Astrocyte (in vitro differentiated cells and primary cell): ENCODE data around the gene C1R. TPM values are rescaled to one million over a fixed set of nuclear protein-coding genes. Genes with fewer than 3 reads are reported as not detected.

Experiments used
- DNase-seq: peaks from one replicate; pipeline ENCODE4 v3.0.0-alpha.2; 2010; ENCODE audit warnings: low read depth
- FAIRE-seq: peaks from 2 replicates; lab custom pipeline; 2011; peaks lifted over from hg19 to GRCh38; lab: Jason Lieb, UNC
- H2AFZ ChIP-seq: 2 replicates; pipeline ENCODE4 v1.6.0; 2012; ENCODE audit warnings: low read depth, low read length, inconsistent platforms
- H3K27ac ChIP-seq: 2 replicates; pipeline ENCODE4 v1.5.1; 2011; ENCODE audit warnings: low read depth, low read length, inconsistent platforms
- H3K27me3 ChIP-seq: 2 replicates; pipeline ENCODE4 v1.6.0; 2011; ENCODE audit warnings: low read length, inconsistent platforms; ENCODE audit not compliant: insufficient read depth
- H3K36me3 ChIP-seq: 2 replicates; pipeline ENCODE4 v1.5.1; 2011; ENCODE audit warnings: low read length, inconsistent platforms; ENCODE audit not compliant: insufficient read depth
- H3K4me1 ChIP-seq: 2 replicates; pipeline ENCODE4 v1.5.1; 2011; ENCODE audit warnings: low read length, inconsistent platforms; ENCODE audit not compliant: insufficient read depth
- H3K4me2 ChIP-seq: 2 replicates; pipeline ENCODE4 v1.6.0; 2012; ENCODE audit warnings: low read length, inconsistent platforms
- H3K4me3 ChIP-seq: 2 replicates; pipeline ENCODE4 v1.5.1; 2011; ENCODE audit warnings: low read depth, mild to moderate bottlenecking, low read length, inconsistent platforms; ENCODE audit not compliant: insufficient read depth
- H3K79me2 ChIP-seq: 2 replicates; pipeline ENCODE4 v1.6.0; 2012; ENCODE audit warnings: mild to moderate bottlenecking, low read length, inconsistent platforms; ENCODE audit not compliant: insufficient read depth
- H3K9ac ChIP-seq: 2 replicates; pipeline ENCODE4 v1.6.0; 2012; ENCODE audit warnings: mild to moderate bottlenecking, low read length, inconsistent platforms
- H3K9me3 ChIP-seq: 2 replicates; pipeline ENCODE4 v1.5.1; 2012; ENCODE audit warnings: low read depth, mild to moderate bottlenecking, low read length, inconsistent platforms; ENCODE audit not compliant: insufficient read depth
- H4K20me1 ChIP-seq: 2 replicates; pipeline ENCODE4 v1.6.0; 2012; ENCODE audit warnings: low read length, inconsistent platforms; ENCODE audit not compliant: insufficient read depth
- H3K27ac Mint-ChIP-seq: one replicate; pipeline ENCODE4 v1.8.0; 2021; ENCODE audit warnings: mild to moderate bottlenecking, mixed read lengths; ENCODE audit not compliant: unreplicated experiment
- H3K27me3 Mint-ChIP-seq: one replicate; pipeline ENCODE4 v1.8.0; 2021; ENCODE audit warnings: low read depth, mixed read lengths; ENCODE audit not compliant: unreplicated experiment
- H3K36me3 Mint-ChIP-seq: one replicate; pipeline ENCODE4 v1.8.0; 2021; ENCODE audit warnings: low read depth, mixed read lengths; ENCODE audit not compliant: unreplicated experiment
- H3K4me1 Mint-ChIP-seq: one replicate; pipeline ENCODE4 v1.8.0; 2021; ENCODE audit warnings: low read depth, mixed read lengths; ENCODE audit not compliant: unreplicated experiment
- H3K4me3 Mint-ChIP-seq: one replicate; pipeline ENCODE4 v1.8.0; 2021; ENCODE audit warnings: mild to moderate bottlenecking, moderate library complexity, mixed read lengths; ENCODE audit not compliant: unreplicated experiment
- H3K9me3 Mint-ChIP-seq: one replicate; pipeline ENCODE4 v1.8.0; 2021; ENCODE audit warnings: mild to moderate bottlenecking, mixed read lengths; ENCODE audit not compliant: unreplicated experiment
- CTCF ChIP-seq: IDR thresholded peaks from 2 replicates; pipeline ENCODE4 v1.5.1; 2011; ENCODE audit warnings: low read depth, mild to moderate bottlenecking, inconsistent platforms, low read length, moderate library complexity; ENCODE audit not compliant: insufficient read depth
- EZH2 ChIP-seq: IDR thresholded peaks from 2 replicates; pipeline ENCODE4 v1.6.1; 2012; ENCODE audit warnings: mild to moderate bottlenecking, low read length, inconsistent platforms; ENCODE audit not compliant: insufficient read depth
- total RNA-seq: library from RNA; stranded (reverse); gene quantifications from 2 replicates; pipeline ENCODE4 v1.2.1, GENCODE V29; 2021

C1R gene
- total RNA-seq, 1 donor from 2014 or later, result 0.86 TPM

- Histone ChIP-seq H4K20me1 (no peaks in the 10 kb centered on the region), H3K79me2 (no peaks in the 10 kb centered on the region), H3K4me1 (peaks cover 4% of the 10 kb centered on the region), H3K9me3 (no peaks in the 10 kb centered on the region), H3K4me2 (no peak overlapping the region), H3K27me3 (peaks cover 27% of the 10 kb centered on the region), H3K36me3 (no peaks in the 10 kb centered on the region), H3K4me3 (no peak overlapping the region), H3K9ac (no peak overlapping the region), H3K27ac (no peak overlapping the region), H2AFZ (no peak overlapping the region)
- Mint-ChIP-seq H3K27ac (no peak overlapping the region), H3K27me3 (peaks cover 28% of the 10 kb centered on the region), H3K4me3 (no peak overlapping the region), H3K9me3 (peaks cover 9% of the 10 kb centered on the region), H3K4me1 (peaks cover 8% of the 10 kb centered on the region), H3K36me3 (peaks cover 2% of the 10 kb centered on the region)
- DNase-seq, result no peak
- TF ChIP-seq CTCF (no peak), EZH2 (no peak)
- no peak for FAIRE-seq
Observed at GRCh38 chr12:7075518-7075917, 16.7 kb downstream of the C1R start.

GRCh38 chr12:7073946-7074345 is 18.3 kb downstream of the C1R start:
- H3K9me3 Mint-ChIP-seq, result peaks cover 11% of the 10 kb centered on the region
- H3K36me3 ChIP-seq, result no peaks in the 10 kb centered on the region
- no peak overlapping the region for H3K27ac ChIP-seq
- peaks cover 5% of the 10 kb centered on the region for H3K36me3 Mint-ChIP-seq
- peaks cover 40% of the 10 kb centered on the region for H3K27me3 Mint-ChIP-seq
- no peak for DNase-seq
- H4K20me1 ChIP-seq, result no peaks in the 10 kb centered on the region
- H3K4me1 Mint-ChIP-seq, result peaks cover 4% of the 10 kb centered on the region
- no peak overlapping the region for H3K9ac ChIP-seq
- TF ChIP-seq EZH2 (no peak), CTCF (no peak)
- no peak overlapping the region for H2AFZ ChIP-seq
- H3K4me1 ChIP-seq, result no peaks in the 10 kb centered on the region
- no peaks in the 10 kb centered on the region for H3K79me2 ChIP-seq
- H3K27me3 ChIP-seq, result peaks cover 27% of the 10 kb centered on the region
- H3K4me3 Mint-ChIP-seq, result no peak overlapping the region
- no peaks in the 10 kb centered on the region for H3K9me3 ChIP-seq
- no peak overlapping the region for H3K27ac Mint-ChIP-seq
- H3K4me3 ChIP-seq, result no peak overlapping the region
- H3K4me2 ChIP-seq, result no peak overlapping the region
- FAIRE-seq, result no peak

GRCh38 chr12:7072554-7072953 is 19.7 kb downstream of the C1R start:
- H3K4me2 ChIP-seq, result no peak overlapping the region
- H3K79me2 ChIP-seq, result no peaks in the 10 kb centered on the region
- no peak overlapping the region for H3K4me3 ChIP-seq
- H3K27ac ChIP-seq, result no peak overlapping the region
- H3K27ac Mint-ChIP-seq, result no peak overlapping the region
- H3K9me3 Mint-ChIP-seq, result peaks cover 11% of the 10 kb centered on the region
- H3K27me3 ChIP-seq, result peaks cover 27% of the 10 kb centered on the region
- H3K4me1 Mint-ChIP-seq, result peaks cover 11% of the 10 kb centered on the region
- TF ChIP-seq CTCF (no peak), EZH2 (no peak)
- no peaks in the 10 kb centered on the region for H3K36me3 ChIP-seq
- DNase-seq (no peak), FAIRE-seq (no peak)
- H2AFZ ChIP-seq, result no peak overlapping the region
- no peak overlapping the region for H3K4me3 Mint-ChIP-seq
- peaks cover 5% of the 10 kb centered on the region for H3K36me3 Mint-ChIP-seq
- no peak overlapping the region for H3K9ac ChIP-seq
- H3K9me3 ChIP-seq, result no peaks in the 10 kb centered on the region
- no peaks in the 10 kb centered on the region for H4K20me1 ChIP-seq
- peaks cover 48% of the 10 kb centered on the region for H3K27me3 Mint-ChIP-seq
- no peaks in the 10 kb centered on the region for H3K4me1 ChIP-seq
